ENCODE measurements around the gene PAX9. TPM values are rescaled to one million over a fixed set of nuclear protein-coding genes. Genes with fewer than 3 reads are reported as not detected.

PAX9 gene
- total and polyA plus RNA-seq, 7 donors, result 0.13 to 1.4 (median 0.47) TPM

DNA sequence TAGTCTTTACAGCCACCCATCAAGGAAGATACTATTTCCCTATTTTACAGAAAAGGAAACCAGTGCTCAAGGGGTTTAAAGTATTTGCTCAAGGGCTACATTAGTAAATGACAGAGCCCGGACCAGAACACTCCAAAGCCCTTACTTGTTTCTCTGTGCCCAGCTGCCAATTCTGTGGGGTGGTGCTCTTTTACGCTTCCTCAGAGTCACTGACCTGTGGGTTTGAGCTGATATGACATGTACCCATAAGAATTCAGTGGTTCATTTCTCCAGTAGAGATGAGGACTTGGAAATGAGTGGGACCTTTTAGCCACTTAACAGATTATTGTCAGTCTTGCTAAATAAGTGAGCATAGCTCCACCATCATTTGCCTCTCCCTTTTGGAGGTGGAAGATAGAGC is 41.8 kb upstream of the PAX9 start:
- H3K27me3 ChIP-seq (ENCODE audit: insufficient read depth in 3 of 3, low read length in 2 of 3), result peaks cover 0 to 4% (median 0%) of the 10 kb centered on the region in 3 donors
- intact Hi-C loops (cut with DNase I), result no loop called here
- TF ChIP-seq, protein P1, sequence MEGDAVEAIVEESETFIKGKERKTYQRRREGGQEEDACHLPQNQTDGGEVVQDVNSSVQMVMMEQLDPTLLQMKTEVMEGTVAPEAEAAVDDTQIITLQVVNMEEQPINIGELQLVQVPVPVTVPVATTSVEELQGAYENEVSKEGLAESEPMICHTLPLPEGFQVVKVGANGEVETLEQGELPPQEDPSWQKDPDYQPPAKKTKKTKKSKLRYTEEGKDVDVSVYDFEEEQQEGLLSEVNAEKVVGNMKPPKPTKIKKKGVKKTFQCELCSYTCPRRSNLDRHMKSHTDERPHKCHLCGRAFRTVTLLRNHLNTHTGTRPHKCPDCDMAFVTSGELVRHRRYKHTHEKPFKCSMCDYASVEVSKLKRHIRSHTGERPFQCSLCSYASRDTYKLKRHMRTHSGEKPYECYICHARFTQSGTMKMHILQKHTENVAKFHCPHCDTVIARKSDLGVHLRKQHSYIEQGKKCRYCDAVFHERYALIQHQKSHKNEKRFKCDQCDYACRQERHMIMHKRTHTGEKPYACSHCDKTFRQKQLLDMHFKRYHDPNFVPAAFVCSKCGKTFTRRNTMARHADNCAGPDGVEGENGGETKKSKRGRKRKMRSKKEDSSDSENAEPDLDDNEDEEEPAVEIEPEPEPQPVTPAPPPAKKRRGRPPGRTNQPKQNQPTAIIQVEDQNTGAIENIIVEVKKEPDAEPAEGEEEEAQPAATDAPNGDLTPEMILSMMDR (IDR thresholded peaks at IDR 0.05), result no peak
- no peak for DNase-seq
- H3K9me3 ChIP-seq, result peaks cover 3% of the 10 kb centered on the region
- no peaks in the 10 kb centered on the region for H3K36me3 ChIP-seq (ENCODE audit: insufficient read depth in 1 of 2, low read depth in 1 of 2)
- H3K4me3 ChIP-seq, result no peak overlapping the region
- 74 to 92% (median 77%) methylated on average over 2 of the region's 2 CpGs for WGBS, 3 donors
- no peaks in the 10 kb centered on the region for H3K4me1 ChIP-seq
- H3K27ac ChIP-seq, result no peak overlapping the region
- no peak for ATAC-seq

DNA sequence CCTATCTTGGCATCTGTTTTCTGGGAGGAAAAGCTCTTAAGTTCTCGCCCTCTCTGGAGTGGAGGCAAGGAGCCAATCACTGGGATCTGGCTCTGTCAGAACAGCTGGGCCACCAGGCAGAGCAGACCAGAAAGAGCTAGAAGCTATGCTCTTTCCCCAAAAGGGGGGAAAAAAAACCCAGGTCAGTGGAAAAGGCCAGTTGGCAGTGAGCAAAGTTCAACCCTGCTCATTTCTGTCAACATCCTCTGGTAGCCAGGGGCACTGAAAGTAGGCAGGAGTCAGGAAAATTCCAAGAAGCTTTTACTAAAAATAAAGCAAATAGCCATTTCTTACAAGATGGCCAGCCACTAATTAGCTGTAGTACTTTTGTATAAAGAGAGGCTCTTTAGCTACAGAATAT is 36.6 kb upstream of the PAX9 start:
- TF ChIP-seq, protein P1 (IDR thresholded peaks at IDR 0.05), result no peak
- Histone ChIP-seq H3K27ac (no peak overlapping the region), H3K4me3 (no peak overlapping the region), H3K9me3 (peaks cover 3% of the 10 kb centered on the region), H3K27me3 (ENCODE audit: insufficient read depth in 3 of 3, low read length in 2 of 3) (peaks cover 0 to 7% (median 2%) of the 10 kb centered on the region in 3 donors), H3K4me1 (no peaks in the 10 kb centered on the region), H3K36me3 (ENCODE audit: insufficient read depth in 1 of 2, low read depth in 1 of 2) (no peaks in the 10 kb centered on the region)
- ATAC-seq (no peak), DNase-seq (no peak)
- intact Hi-C loops (cut with DNase I), result no loop called here
- WGBS, 3 donors, result 58 to 67% (median 67%) methylated on average over 1 of the region's 1 CpG

DNA sequence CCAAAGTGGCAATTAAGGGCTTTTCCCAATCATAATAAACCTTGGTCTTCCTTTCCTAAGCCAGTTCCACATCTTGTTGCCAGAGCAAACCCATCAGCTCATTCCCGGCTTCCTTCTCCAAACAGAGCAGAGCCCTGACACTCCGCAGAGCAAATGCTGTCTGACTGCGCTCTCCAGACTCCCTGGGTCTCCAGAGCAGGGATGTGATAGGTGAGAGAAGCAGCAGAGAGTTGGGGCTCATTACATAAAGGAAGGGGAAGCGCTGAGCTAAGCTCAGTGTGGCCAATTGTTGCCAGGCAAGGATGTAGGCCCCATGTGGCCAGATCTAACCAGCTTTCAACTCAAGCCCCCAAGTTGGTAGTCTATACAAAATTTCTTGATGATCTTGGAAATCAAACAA is 36.2 kb upstream of the PAX9 start:
- TF ChIP-seq, protein P1 (IDR thresholded peaks at IDR 0.05), result no peak
- DNase-seq (no peak), ATAC-seq (no peak)
- H3K36me3 ChIP-seq (ENCODE audit: insufficient read depth in 1 of 2, low read depth in 1 of 2), result no peaks in the 10 kb centered on the region
- peaks cover 3% of the 10 kb centered on the region for H3K9me3 ChIP-seq
- no peaks in the 10 kb centered on the region for H3K4me1 ChIP-seq
- no peak overlapping the region for H3K4me3 ChIP-seq
- 72 to 81% (median 78%) methylated on average over 4 of the region's 4 CpGs for WGBS, 3 donors
- no peak overlapping the region for H3K27ac ChIP-seq
- intact Hi-C loops (cut with DNase I), result no loop called here
- peaks cover 0 to 7% (median 6%) of the 10 kb centered on the region in 3 donors for H3K27me3 ChIP-seq (ENCODE audit: insufficient read depth in 3 of 3, low read length in 2 of 3)

DNA sequence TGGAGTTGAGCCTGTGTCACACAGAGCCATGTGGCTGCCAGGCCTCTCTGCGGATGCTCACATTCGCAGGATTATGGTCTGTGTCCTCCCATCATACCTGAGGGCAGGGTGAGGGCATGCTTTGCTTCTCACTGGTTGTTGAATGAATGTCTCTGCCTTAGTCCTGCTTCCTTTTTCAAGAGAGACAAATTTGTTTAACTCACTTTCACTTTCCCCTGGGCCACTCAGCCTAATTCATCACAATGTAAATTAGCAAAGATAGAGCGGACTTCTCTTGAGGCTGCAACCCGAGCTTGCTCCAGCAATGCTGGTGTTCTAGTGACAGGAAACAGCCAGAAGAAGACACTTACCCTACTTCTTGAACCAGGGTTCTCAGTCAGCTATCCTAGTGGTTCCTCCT is 35.5 kb upstream of the PAX9 start:
- H3K4me3 ChIP-seq, result no peak overlapping the region
- no peak overlapping the region for H3K27ac ChIP-seq
- no peaks in the 10 kb centered on the region for H3K36me3 ChIP-seq (ENCODE audit: insufficient read depth in 1 of 2, low read depth in 1 of 2)
- WGBS, 3 donors, result 68 to 78% (median 74%) methylated on average over 4 of the region's 4 CpGs
- no peak for DNase-seq
- H3K27me3 ChIP-seq (ENCODE audit: insufficient read depth in 3 of 3, low read length in 2 of 3), result peaks cover 0 to 11% (median 7%) of the 10 kb centered on the region in 3 donors
- no peak for ATAC-seq
- H3K9me3 ChIP-seq, result peaks cover 3% of the 10 kb centered on the region
- intact Hi-C loops (cut with DNase I), result no loop called here
- H3K4me1 ChIP-seq, result no peaks in the 10 kb centered on the region
- TF ChIP-seq, protein P1 (IDR thresholded peaks at IDR 0.05), result no peak

DNA sequence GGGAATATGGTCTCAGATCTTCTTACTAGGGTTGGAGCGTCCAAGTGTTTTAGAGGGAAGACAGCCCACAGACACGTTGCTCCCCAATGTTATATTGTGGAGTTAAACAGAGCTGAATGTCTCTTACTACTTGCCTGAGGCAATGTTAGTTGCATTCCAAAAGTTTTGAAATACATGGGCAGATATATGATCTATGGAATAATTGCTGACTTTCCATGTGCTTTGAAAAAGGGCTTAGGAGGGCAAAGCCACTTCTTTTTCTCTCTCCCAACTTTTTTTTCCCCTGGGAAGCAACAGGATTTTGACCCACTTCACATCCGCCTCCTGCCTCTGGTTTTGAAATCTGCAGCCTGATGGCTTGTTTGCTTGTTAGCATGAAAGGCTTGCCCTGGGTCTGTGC is 33.7 kb upstream of the PAX9 start:
- Histone ChIP-seq H3K4me3 (no peak overlapping the region), H3K36me3 (ENCODE audit: insufficient read depth in 1 of 2, low read depth in 1 of 2) (no peaks in the 10 kb centered on the region), H3K27me3 (ENCODE audit: insufficient read depth in 3 of 3, low read length in 2 of 3) (peaks cover 0 to 11% (median 9%) of the 10 kb centered on the region in 3 donors), H3K9me3 (no peaks in the 10 kb centered on the region), H3K27ac (no peak overlapping the region), H3K4me1 (no peaks in the 10 kb centered on the region)
- whole genome bisulfite sequencing, 3 donors, result 55 to 60% (median 57%) methylated on average over 3 of the region's 3 CpGs
- intact Hi-C loops (cut with DNase I), result no loop called here
- no peak for DNase-seq
- TF ChIP-seq, protein P1 (IDR thresholded peaks at IDR 0.05), result no peak
- ATAC-seq, result no peak
